ENCODE data around the gene EGFR. TPM values are rescaled to one million over a fixed set of nuclear protein-coding genes. Genes with fewer than 3 reads are reported as not detected.

Gene EGFR
- total and polyA plus RNA-seq, 2 donors, result 16.4 to 28.2 TPM

- Histone ChIP-seq H3K36me3 (ENCODE audit: insufficient read depth) (no peaks in the 10 kb centered on the region), H3K4me3 (ENCODE audit: low read depth, low read length) (peak overlapping the region; percentile 79), H3K27ac (ENCODE audit: low read depth) (no peak overlapping the region), H3K4me1 (ENCODE audit: insufficient read depth) (no peaks in the 10 kb centered on the region)
- no peak for DNase-seq (ENCODE audit: extremely low spot score)
- WGBS, result 42% methylated on average over 11 of the region's 11 CpGs
Measured at GRCh38 chr7:55020466-55020871, 1.7 kb downstream of the EGFR start.

- 78% methylated on average over 9 of the region's 9 CpGs for WGBS
- no peak overlapping the region for H3K27ac ChIP-seq (ENCODE audit: low read depth)
- H3K4me3 ChIP-seq (ENCODE audit: low read depth, low read length), result no peak overlapping the region
- H3K36me3 ChIP-seq (ENCODE audit: insufficient read depth), result no peaks in the 10 kb centered on the region
- no peak for DNase-seq (ENCODE audit: extremely low spot score)
- H3K4me1 ChIP-seq (ENCODE audit: insufficient read depth), result no peaks in the 10 kb centered on the region
Measured at GRCh38 chr7:55021053-55021452, 2.2 kb downstream of the EGFR start.

- 73% methylated on average over 17 of the region's 17 CpGs for WGBS
- H3K27ac ChIP-seq (ENCODE audit: low read depth), result no peak overlapping the region
- no peak overlapping the region for H3K4me3 ChIP-seq (ENCODE audit: low read depth, low read length)
- no peaks in the 10 kb centered on the region for H3K36me3 ChIP-seq (ENCODE audit: insufficient read depth)
- DNase-seq (ENCODE audit: extremely low spot score), result no peak
- no peaks in the 10 kb centered on the region for H3K4me1 ChIP-seq (ENCODE audit: insufficient read depth)
Measured at GRCh38 chr7:55022002-55022985, 3.5 kb downstream of the EGFR start.

GRCh38 chr7:55023841-55024505 is 5.2 kb downstream of the EGFR start:
- no peak for DNase-seq (ENCODE audit: extremely low spot score)
- 89% methylated on average over 4 of the region's 4 CpGs for WGBS
- Histone ChIP-seq H3K36me3 (ENCODE audit: insufficient read depth) (no peaks in the 10 kb centered on the region), H3K4me1 (ENCODE audit: insufficient read depth) (no peaks in the 10 kb centered on the region), H3K27ac (ENCODE audit: low read depth) (no peak overlapping the region), H3K4me3 (ENCODE audit: low read depth, low read length) (no peak overlapping the region)

DNA sequence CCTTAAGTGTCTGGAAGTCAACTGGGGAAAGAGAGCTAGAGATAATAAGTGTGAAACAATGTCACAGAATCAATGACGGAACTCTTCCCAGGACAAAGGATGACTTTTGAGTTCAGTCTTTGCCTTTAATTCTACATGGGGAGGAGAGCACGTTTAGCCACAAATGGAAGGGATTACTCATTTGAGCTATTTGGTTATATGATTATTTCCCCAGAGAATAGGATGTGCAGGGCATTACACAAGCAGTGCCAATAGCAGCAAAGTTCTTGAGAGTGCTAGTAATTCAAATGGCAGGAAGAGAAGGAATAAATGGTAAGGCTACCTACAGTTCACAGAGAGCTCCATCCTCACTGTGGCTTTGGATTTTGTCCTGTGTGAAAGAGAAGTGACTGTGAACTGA is 6.0 kb downstream of the EGFR start:
- H3K4me1 ChIP-seq (ENCODE audit: insufficient read depth), result no peaks in the 10 kb centered on the region
- H3K36me3 ChIP-seq (ENCODE audit: insufficient read depth), result no peaks in the 10 kb centered on the region
- H3K4me3 ChIP-seq (ENCODE audit: low read depth, low read length), result no peak overlapping the region
- WGBS, result 72% methylated on average over 2 of the region's 2 CpGs
- no peak for DNase-seq (ENCODE audit: extremely low spot score)
- no peak overlapping the region for H3K27ac ChIP-seq (ENCODE audit: low read depth)

GRCh38 chr7:55026086-55026790 is 7.4 kb downstream of the EGFR start:
- Histone ChIP-seq H3K4me3 (ENCODE audit: low read depth, low read length) (no peak overlapping the region), H3K27ac (ENCODE audit: low read depth) (no peak overlapping the region), H3K36me3 (ENCODE audit: insufficient read depth) (no peaks in the 10 kb centered on the region), H3K4me1 (ENCODE audit: insufficient read depth) (no peaks in the 10 kb centered on the region)
- 60% methylated on average over 11 of the region's 11 CpGs for WGBS
- DNase-seq (ENCODE audit: extremely low spot score), result no peak

DNA sequence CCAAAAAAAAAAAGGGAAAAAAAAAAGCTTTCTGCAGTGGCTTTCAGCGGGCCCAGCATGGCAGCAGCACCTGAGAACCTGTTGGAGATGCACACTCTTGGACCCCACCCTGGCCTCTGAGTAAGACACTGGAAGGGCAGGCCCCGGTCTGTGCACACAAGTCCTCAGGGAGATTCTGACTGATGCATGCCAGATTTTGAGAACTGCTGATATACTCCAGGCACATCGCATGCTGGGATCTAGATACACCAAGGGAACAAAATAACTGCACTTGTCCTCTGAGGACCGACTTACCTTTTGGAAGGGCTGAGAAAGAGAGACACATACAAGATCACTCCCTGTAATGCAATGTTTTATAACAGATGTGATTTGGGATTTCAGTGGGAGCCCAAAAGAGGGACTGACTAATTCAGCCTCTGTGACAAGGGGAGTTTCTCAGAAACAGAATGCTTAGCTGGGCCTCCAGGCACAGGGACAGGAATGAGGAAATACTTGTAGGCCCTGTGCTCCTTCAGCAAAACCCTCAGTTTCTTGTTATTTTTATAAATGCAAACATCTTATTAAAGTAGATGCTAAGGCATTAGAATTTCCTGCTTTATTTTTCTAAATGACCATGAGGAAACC is 8.2 kb downstream of the EGFR start:
- Histone ChIP-seq H3K27ac (ENCODE audit: low read depth) (peak overlapping the region; percentile 15), H3K36me3 (ENCODE audit: insufficient read depth) (no peaks in the 10 kb centered on the region), H3K4me3 (ENCODE audit: low read depth, low read length) (no peak overlapping the region), H3K4me1 (ENCODE audit: insufficient read depth) (no peaks in the 10 kb centered on the region)
- DNase-seq (ENCODE audit: extremely low spot score), result no peak
- 64% methylated on average over 4 of the region's 4 CpGs for WGBS

- 37% methylated on average over 3 of the region's 3 CpGs for WGBS
- Histone ChIP-seq H3K4me1 (ENCODE audit: insufficient read depth) (no peaks in the 10 kb centered on the region), H3K4me3 (ENCODE audit: low read depth, low read length) (no peak overlapping the region), H3K27ac (ENCODE audit: low read depth) (no peak overlapping the region), H3K36me3 (ENCODE audit: insufficient read depth) (no peaks in the 10 kb centered on the region)
- no peak for DNase-seq (ENCODE audit: extremely low spot score)
Measured at GRCh38 chr7:55028011-55028410, 9.2 kb downstream of the EGFR start.

DNA sequence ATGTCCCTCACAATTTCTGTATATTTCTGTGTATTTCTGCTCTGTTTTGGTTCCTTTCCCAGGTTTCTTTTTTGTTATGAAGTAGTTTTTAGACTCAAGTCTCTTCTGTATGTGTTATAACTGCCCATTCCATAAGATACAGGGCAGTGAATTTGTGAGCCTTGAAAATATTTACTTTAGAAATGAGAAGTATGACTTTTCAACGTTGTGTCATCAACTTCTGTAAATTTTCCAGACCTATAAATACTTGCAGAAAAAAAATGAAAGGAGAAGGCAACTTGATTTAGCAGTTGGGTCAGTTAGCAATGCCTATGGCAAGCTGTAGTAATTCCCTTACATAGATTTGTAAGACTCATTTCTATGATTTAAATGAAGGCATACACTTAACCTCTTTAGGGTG is 11.5 kb downstream of the EGFR start:
- Histone ChIP-seq H3K36me3 (ENCODE audit: insufficient read depth) (no peaks in the 10 kb centered on the region), H3K4me3 (ENCODE audit: low read depth, low read length) (no peak overlapping the region), H3K27ac (ENCODE audit: low read depth) (no peak overlapping the region), H3K4me1 (ENCODE audit: insufficient read depth) (no peaks in the 10 kb centered on the region)
- DNase-seq (ENCODE audit: extremely low spot score), result no peak
- WGBS, result 3% methylated on average over 1 of the region's 1 CpG

DNA sequence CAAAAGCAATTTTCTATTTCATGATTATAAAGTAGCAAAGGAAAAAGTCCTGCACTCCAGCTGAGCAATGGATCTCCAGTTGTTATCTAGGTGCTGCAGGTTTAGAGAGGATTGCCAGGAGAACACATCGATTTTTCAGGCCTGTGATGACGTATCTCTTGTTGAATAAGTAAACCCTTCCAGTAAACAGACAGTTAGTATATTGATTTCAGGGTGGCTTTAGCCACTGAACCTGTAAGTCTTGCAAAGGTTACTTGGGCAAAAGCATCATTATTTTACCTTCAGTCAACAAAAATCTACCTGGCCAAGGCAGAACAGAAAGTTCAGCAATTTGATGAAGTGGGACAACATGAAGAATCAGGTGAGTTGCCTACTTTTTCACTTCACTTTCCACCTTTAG is 12.3 kb downstream of the EGFR start:
- Histone ChIP-seq H3K4me1 (ENCODE audit: insufficient read depth) (no peaks in the 10 kb centered on the region), H3K4me3 (ENCODE audit: low read depth, low read length) (no peak overlapping the region), H3K36me3 (ENCODE audit: insufficient read depth) (no peaks in the 10 kb centered on the region), H3K27ac (ENCODE audit: low read depth) (no peak overlapping the region)
- DNase-seq (ENCODE audit: extremely low spot score), result no peak
- 59% methylated on average over 2 of the region's 2 CpGs for WGBS

DNA sequence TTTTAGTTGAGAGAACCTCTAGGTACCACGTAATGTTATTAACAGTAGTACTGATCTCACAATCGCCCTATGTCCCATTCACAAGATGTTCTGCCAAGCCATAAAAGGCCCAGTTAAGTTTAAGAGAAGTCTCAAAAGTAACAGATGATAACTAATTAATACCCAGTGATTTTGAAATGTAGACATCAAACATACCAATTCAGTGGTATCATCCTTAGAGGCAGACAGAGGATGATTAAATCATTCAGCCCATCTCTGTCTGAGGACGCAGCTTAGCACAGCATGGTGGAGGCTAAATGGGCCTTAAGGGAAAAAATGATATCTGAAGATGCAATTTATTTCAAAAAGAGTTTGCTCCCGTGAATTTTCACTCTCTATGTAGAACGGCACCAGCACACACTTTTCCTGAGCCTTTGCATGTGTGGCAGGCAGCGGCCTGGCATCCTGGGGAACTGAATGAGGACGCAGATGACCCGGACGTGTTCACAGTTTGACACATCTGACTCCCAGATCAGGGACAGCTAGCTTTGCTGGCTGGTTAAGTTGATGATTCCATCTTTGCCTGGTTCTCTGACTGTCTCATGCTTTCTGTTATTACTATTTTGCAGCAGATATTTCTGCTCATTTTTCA is 13.4 kb downstream of the EGFR start:
- 90% methylated on average over 9 of the region's 9 CpGs for WGBS
- no peak overlapping the region for H3K27ac ChIP-seq (ENCODE audit: low read depth)
- DNase-seq (ENCODE audit: extremely low spot score), result no peak
- no peak overlapping the region for H3K4me3 ChIP-seq (ENCODE audit: low read depth, low read length)
- H3K4me1 ChIP-seq (ENCODE audit: insufficient read depth), result no peaks in the 10 kb centered on the region
- H3K36me3 ChIP-seq (ENCODE audit: insufficient read depth), result no peaks in the 10 kb centered on the region

- H3K4me1 ChIP-seq (ENCODE audit: insufficient read depth), result no peaks in the 10 kb centered on the region
- H3K27ac ChIP-seq (ENCODE audit: low read depth), result no peak overlapping the region
- 90% methylated on average over 10 of the region's 10 CpGs for WGBS
- H3K4me3 ChIP-seq (ENCODE audit: low read depth, low read length), result no peak overlapping the region
- H3K36me3 ChIP-seq (ENCODE audit: insufficient read depth), result no peaks in the 10 kb centered on the region
- DNase-seq (ENCODE audit: extremely low spot score), result no peak
Measured at GRCh38 chr7:55033236-55033846, 14.5 kb downstream of the EGFR start.

DNA sequence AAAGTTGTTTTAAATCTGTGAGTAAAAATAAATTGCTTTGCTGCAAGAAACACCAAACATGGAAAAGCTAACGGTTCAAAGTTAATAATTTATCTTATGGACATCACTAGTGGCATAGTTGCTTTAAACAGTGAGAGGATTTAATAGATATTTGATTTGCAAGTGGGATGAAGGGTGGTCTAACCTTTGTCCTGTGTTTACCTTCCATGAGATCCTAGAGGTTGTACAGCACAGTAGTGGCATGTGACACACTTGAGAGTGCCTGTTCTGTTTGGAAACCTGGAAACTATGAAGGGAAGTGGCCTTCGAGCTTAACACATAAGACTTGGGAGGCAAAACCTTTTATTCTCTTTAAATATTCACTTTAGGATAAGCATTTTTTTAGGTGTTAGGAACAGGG is 16.0 kb downstream of the EGFR start:
- Histone ChIP-seq H3K36me3 (ENCODE audit: insufficient read depth) (no peaks in the 10 kb centered on the region), H3K4me1 (ENCODE audit: insufficient read depth) (no peaks in the 10 kb centered on the region), H3K4me3 (ENCODE audit: low read depth, low read length) (no peak overlapping the region), H3K27ac (ENCODE audit: low read depth) (no peak overlapping the region)
- no peak for DNase-seq (ENCODE audit: extremely low spot score)
- WGBS, result 35% methylated on average over 2 of the region's 2 CpGs

Data from urinary bladder (tissue), 4 donors.